ENCODE results near the gene FAM131B. TPM values are rescaled to one million over a fixed set of nuclear protein-coding genes. Genes with fewer than 3 reads are reported as not detected.

FAM131B gene
- total RNA-seq, 1 experiment from 2014 or later = 17.3 TPM

DNA sequence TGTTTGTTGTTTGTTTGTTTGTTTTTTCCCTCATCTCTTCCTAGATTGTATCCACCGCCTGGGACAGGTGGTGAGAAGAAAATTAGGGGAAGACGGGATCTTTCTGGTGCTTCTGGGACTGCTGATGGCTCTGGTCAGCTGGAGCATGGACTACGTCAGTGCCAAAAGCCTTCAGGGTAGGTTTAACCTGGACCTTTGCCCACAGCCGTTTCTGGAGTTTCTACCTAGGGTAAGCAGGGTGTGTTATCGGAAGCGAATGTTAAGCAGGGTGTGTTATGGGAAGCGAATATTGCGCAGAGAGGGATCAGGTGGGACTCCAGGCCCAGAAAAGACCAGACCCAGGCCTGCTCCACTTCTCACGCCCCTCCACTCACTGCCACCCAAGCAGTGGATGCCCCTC lies 41.9 kb downstream of the FAM131B start:
- H3K36me3 Mint-ChIP-seq (ENCODE audit: insufficient read depth in 1 of 3, low read depth in 3 of 3) = no peaks in the 10 kb centered on the region; a peak in 1 of 7 replicates
- no peak overlapping the region for H3K18ac ChIP-seq (ENCODE audit: insufficient read length, low read depth, low read length)
- no peaks in the 10 kb centered on the region for H3K27me3 ChIP-seq (ENCODE audit: insufficient read depth, low read length)

More for the DNA sequence above, 41.9 kb downstream of the FAM131B start:
- no peak overlapping the region for H3K27ac ChIP-seq (ENCODE audit: insufficient read length, low read depth, low read length)
- no peak overlapping the region for H2AFZ ChIP-seq (ENCODE audit: low read length)
- no peak for TF ChIP-seq CTCF (conservative IDR thresholded peaks at IDR 0.05)
- no peak overlapping the region for H2BK5ac ChIP-seq (ENCODE audit: insufficient read length, low read length)
- no peak overlapping the region for H4K91ac ChIP-seq (ENCODE audit: insufficient read length, low read depth, low read length)
- H4K20me1 ChIP-seq (ENCODE audit: control insufficient read depth, insufficient read depth, insufficient read length) = no peaks in the 10 kb centered on the region
- Mint-ChIP-seq H3K9me3 (no peaks in the 10 kb centered on the region; a peak in 1 of 5 replicates), H3K27ac (peak overlapping the region in 1 of 3 experiments; percentile 61; a peak in 1 of 7 replicates), H3K27me3 (ENCODE audit: low read depth) (peaks cover 4% of the 10 kb centered on the region), H3K4me1 (peaks cover 16 to 33% of the 10 kb centered on the region in 2 experiments), H3K4me3 (no peak overlapping the region)
- no peaks in the 10 kb centered on the region for H3K79me1 ChIP-seq (ENCODE audit: insufficient read depth, low read depth, low read length, poor library complexity, severe bottlenecking)
- DNase-seq = no peak
- no peak overlapping the region for H3K4ac ChIP-seq (ENCODE audit: low read depth, low read length)
- no peaks in the 10 kb centered on the region for H3K79me2 ChIP-seq (ENCODE audit: insufficient read depth, low read length)
- no peak overlapping the region for H2BK120ac ChIP-seq (ENCODE audit: low read depth, low read length, poor library complexity, severe bottlenecking)
- no peak overlapping the region for H3K14ac ChIP-seq (ENCODE audit: insufficient read depth, low read length)
- no peaks in the 10 kb centered on the region for H3K4me1 ChIP-seq (ENCODE audit: insufficient read depth, low read length)
- no peak overlapping the region for H2BK15ac ChIP-seq (ENCODE audit: low read depth, low read length)
- H3K9me3 ChIP-seq (ENCODE audit: control insufficient read depth, low read depth, low read length) = no peaks in the 10 kb centered on the region
- H3K4me2 ChIP-seq (ENCODE audit: insufficient read depth, insufficient read length, low read length) = no peak overlapping the region
- no peak overlapping the region for H2AK5ac ChIP-seq (ENCODE audit: insufficient read length, low read length)
- no peak overlapping the region for H4K8ac ChIP-seq (replicated peaks; ENCODE audit: insufficient read length, low read depth, low read length)
- H3K23me2 ChIP-seq (ENCODE audit: insufficient read length, low read depth, low read length, poor library complexity, severe bottlenecking) = no peaks in the 10 kb centered on the region
- no peak overlapping the region for H3K23ac ChIP-seq (ENCODE audit: insufficient read length, low read depth, low read length)
- no peak overlapping the region for H4K5ac ChIP-seq (ENCODE audit: insufficient read length, low read depth, low read length)
- no peak overlapping the region for H3K9ac ChIP-seq (ENCODE audit: extremely low read depth, insufficient read length, low read length)
- H2BK20ac ChIP-seq (ENCODE audit: low read depth, low read length, poor library complexity, severe bottlenecking) = no peak overlapping the region
- H3K56ac ChIP-seq (ENCODE audit: insufficient read length, low read depth, low read length) = no peak overlapping the region
- WGBS (ENCODE audit: extremely low coverage, insufficient read length, low lambda C conversion rate) = no CpG with 5 or more reads among the region's 9 CpGs
- no peak overlapping the region for H2BK12ac ChIP-seq (ENCODE audit: insufficient read length, low read depth, low read length)
- no peak overlapping the region for H3T11ph ChIP-seq (ENCODE audit: low read length)
